ENCODE data around the gene PPP2R5D. TPM values are rescaled to one million over a fixed set of nuclear protein-coding genes. Genes with fewer than 3 reads are reported as not detected.
A peak's percentile ranks its signal among the peaks of the same experiment; 100 is the strongest.
"Not testable (repeated sequence)": the region's sequence is repeated elsewhere in the genome, so short reads cannot be mapped to it uniquely, and the experiment has no call there.

Gene PPP2R5D
- polyA plus RNA-seq, 3 donors: 10.3 to 24.9 (median 14.9) TPM

GRCh38 chr6:42952389-42952788, 32.0 kb upstream of the PPP2R5D start:
- Histone ChIP-seq H3K9me3 (replicated peaks in 1 of 2; ENCODE audit: control insufficient read depth in 1 of 2, insufficient read depth in 1 of 2, low read length in 2 of 2) (no peaks in the 10 kb centered on the region), H3K27ac (ENCODE audit: low read depth in 1 of 2, low read length in 2 of 2) (no peak overlapping the region), H2AFZ (ENCODE audit: insufficient read depth, low read depth, low read length, poor library complexity, severe bottlenecking) (no peak overlapping the region), H3K4me2 (replicated peaks; ENCODE audit: extremely low read depth, low read length, poor library complexity, severe bottlenecking) (no peak overlapping the region), H4K20me1 (ENCODE audit: insufficient read depth, low read length) (no peaks in the 10 kb centered on the region), H3K79me2 (ENCODE audit: insufficient read depth, low read length) (no peaks in the 10 kb centered on the region), H3K9ac (ENCODE audit: insufficient read depth, low read length, poor library complexity, severe bottlenecking) (no peak overlapping the region), H3K27me3 (ENCODE audit: control insufficient read depth in 2 of 2, insufficient read depth in 2 of 2, low read length in 2 of 2) (no peaks in the 10 kb centered on the region), H3K4me3 (replicated peaks in 1 of 3; ENCODE audit: low read depth in 2 of 3, low read length in 3 of 3) (no peak overlapping the region), H3K4me1 (ENCODE audit: control insufficient read depth in 1 of 2, insufficient read depth in 2 of 2, low read length in 2 of 2) (no peaks in the 10 kb centered on the region), H3K36me3 (replicated peaks in 1 of 2; ENCODE audit: control insufficient read depth in 1 of 2, insufficient read depth in 2 of 2, low read length in 2 of 2) (peaks cover 8 to 14% of the 10 kb centered on the region in 2 donors)
- intact Hi-C loops (cut with micrococcal nuclease): no loop called here
- H3K36me3 Mint-ChIP-seq: peaks cover 27 to 49% of the 10 kb centered on the region in 2 donors
- no CpG with 5 or more reads among the region's 4 CpGs for WGBS (ENCODE audit: insufficient coverage)
- H3K4me1 Mint-ChIP-seq: no peaks in the 10 kb centered on the region
- H3K9me3 Mint-ChIP-seq: peaks cover 0 to 3% (median 0%) of the 10 kb centered on the region in 7 donors
- H3K27ac Mint-ChIP-seq: peak overlapping the region in 1 of 7 donors; percentile 59
- peaks cover 0 to 2% (median 0%) of the 10 kb centered on the region in 3 donors for H3K27me3 Mint-ChIP-seq (ENCODE audit: low read depth in 3 of 3)
- no peak for TF ChIP-seq CTCF (IDR thresholded peaks at IDR 0.05)
- DNase-seq: no peak
- no peak overlapping the region for H3K4me3 Mint-ChIP-seq

GRCh38 chr6:42954405-42954804, 30.0 kb upstream of the PPP2R5D start:
- H3K27ac Mint-ChIP-seq; intact Hi-C loops (cut with micrococcal nuclease); H3K9me3 ChIP-seq (replicated peaks in 1 of 2; ENCODE audit: control insufficient read depth in 1 of 2, insufficient read depth in 1 of 2, low read length in 2 of 2); H3K27ac ChIP-seq (ENCODE audit: low read depth in 1 of 2, low read length in 2 of 2); H2AFZ ChIP-seq (ENCODE audit: insufficient read depth, low read depth, low read length, poor library complexity, severe bottlenecking); H3K4me3 ChIP-seq (replicated peaks in 1 of 3; ENCODE audit: low read depth in 2 of 3, low read length in 3 of 3); H3K9me3 Mint-ChIP-seq; H3K9ac ChIP-seq (ENCODE audit: insufficient read depth, low read length, poor library complexity, severe bottlenecking); H3K4me3 Mint-ChIP-seq; H3K79me2 ChIP-seq (ENCODE audit: insufficient read depth, low read length); DNase-seq; H3K4me1 ChIP-seq (ENCODE audit: control insufficient read depth in 1 of 2, insufficient read depth in 2 of 2, low read length in 2 of 2); H3K27me3 Mint-ChIP-seq (ENCODE audit: low read depth in 3 of 3); H3K4me2 ChIP-seq (replicated peaks; ENCODE audit: extremely low read depth, low read length, poor library complexity, severe bottlenecking); H4K20me1 ChIP-seq (ENCODE audit: insufficient read depth, low read length); H3K27me3 ChIP-seq (ENCODE audit: control insufficient read depth in 2 of 2, insufficient read depth in 2 of 2, low read length in 2 of 2); H3K36me3 ChIP-seq (replicated peaks in 1 of 2; ENCODE audit: control insufficient read depth in 1 of 2, insufficient read depth in 2 of 2, low read length in 2 of 2); H3K4me1 Mint-ChIP-seq: not testable (repeated sequence)
- WGBS (ENCODE audit: insufficient coverage): 88% methylated on average over 4 of the region's 4 CpGs
- H3K36me3 Mint-ChIP-seq: peaks cover 15 to 32% of the 10 kb centered on the region in 2 donors

Data from CD14-positive monocyte (primary cell).